Mesothelial cell of epicardium (in vitro differentiated cells): ENCODE measurements around the gene TMEM72. TPM values are rescaled to one million over a fixed set of nuclear protein-coding genes. Genes with fewer than 3 reads are reported as not detected.

Experiments
- DNase-seq, 2 experiments: peaks; one replicate each; pipeline ENCODE4 v3.0.0; 2021; ENCODE audit warnings: low spot score in 2 of 2; ENCODE audit not compliant: unreplicated experiment in 2 of 2
- H3K27ac Mint-ChIP-seq: 2 replicates; pipeline ENCODE4 v1.8.0; 2021; ENCODE audit warnings: mixed read lengths
- H3K27me3 Mint-ChIP-seq: 2 replicates; pipeline ENCODE4 v1.8.0; 2021; ENCODE audit warnings: low read depth, mixed read lengths
- H3K36me3 Mint-ChIP-seq: 2 replicates; pipeline ENCODE4 v1.8.0; 2021; ENCODE audit warnings: mixed read lengths
- H3K4me1 Mint-ChIP-seq: 2 replicates; pipeline ENCODE4 v1.8.0; 2021; ENCODE audit warnings: mixed read lengths
- H3K4me3 Mint-ChIP-seq: 2 replicates; pipeline ENCODE4 v1.8.0; 2021; ENCODE audit warnings: mild to moderate bottlenecking, moderate library complexity, mixed read lengths
- H3K9me3 Mint-ChIP-seq: 2 replicates; pipeline ENCODE4 v1.8.0; 2021; ENCODE audit warnings: mixed read lengths
- total RNA-seq: library from RNA; stranded (reverse); gene quantifications from 3 replicates; pipeline ENCODE4 v1.2.1, GENCODE V29; 2021
- TF ChIP-seq, protein P1 (sequence below): fragments of 200-600 bp; sonication (generic); IDR thresholded peaks from one replicate; pipeline ENCODE4 v1.5.0; 2021; ENCODE audit warnings: antibody characterized with exemption; ENCODE audit not compliant: unreplicated experiment

TMEM72 gene
- total RNA-seq, 1 donor from 2014 or later, result 0.67 TPM

DNA sequence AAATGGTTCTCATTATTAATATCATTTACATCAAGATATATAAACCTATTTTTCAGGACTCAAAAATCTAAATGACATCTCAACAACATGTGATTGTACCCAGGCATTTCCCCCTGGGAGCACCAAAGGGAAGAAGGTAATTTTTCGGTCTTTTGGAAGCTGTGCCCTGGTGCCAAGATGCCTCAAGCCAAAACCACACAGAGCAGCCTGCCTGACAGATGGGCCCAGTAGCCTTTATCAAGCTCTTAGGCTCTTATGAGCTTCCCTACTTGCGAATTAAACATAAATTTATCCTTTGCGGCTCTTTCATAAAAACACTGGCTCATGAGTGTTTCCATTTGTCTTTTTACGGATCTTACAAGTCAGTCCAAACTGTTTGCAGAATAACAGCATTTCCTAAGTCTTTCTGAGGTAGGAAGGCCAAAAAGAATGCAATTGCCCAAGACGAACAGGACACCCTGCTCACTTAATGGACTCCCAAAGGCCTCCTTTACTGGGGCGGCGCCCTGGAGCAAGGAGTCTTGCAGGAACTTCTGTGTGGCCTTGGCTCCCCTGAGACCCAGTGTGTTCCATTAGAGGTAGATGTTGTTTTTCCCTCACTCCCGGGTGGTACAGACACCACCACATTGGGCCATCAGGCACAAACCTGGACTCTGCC is 44.4 kb downstream of the TMEM72 start:
- Mint-ChIP-seq H3K4me1 (peaks cover 46% of the 10 kb centered on the region), H3K9me3 (no peaks in the 10 kb centered on the region), H3K27ac (no peak overlapping the region), H3K27me3 (no peaks in the 10 kb centered on the region), H3K4me3 (no peak overlapping the region), H3K36me3 (peaks cover 16% of the 10 kb centered on the region)
- no peak for DNase-seq
- TF ChIP-seq, protein P1, sequence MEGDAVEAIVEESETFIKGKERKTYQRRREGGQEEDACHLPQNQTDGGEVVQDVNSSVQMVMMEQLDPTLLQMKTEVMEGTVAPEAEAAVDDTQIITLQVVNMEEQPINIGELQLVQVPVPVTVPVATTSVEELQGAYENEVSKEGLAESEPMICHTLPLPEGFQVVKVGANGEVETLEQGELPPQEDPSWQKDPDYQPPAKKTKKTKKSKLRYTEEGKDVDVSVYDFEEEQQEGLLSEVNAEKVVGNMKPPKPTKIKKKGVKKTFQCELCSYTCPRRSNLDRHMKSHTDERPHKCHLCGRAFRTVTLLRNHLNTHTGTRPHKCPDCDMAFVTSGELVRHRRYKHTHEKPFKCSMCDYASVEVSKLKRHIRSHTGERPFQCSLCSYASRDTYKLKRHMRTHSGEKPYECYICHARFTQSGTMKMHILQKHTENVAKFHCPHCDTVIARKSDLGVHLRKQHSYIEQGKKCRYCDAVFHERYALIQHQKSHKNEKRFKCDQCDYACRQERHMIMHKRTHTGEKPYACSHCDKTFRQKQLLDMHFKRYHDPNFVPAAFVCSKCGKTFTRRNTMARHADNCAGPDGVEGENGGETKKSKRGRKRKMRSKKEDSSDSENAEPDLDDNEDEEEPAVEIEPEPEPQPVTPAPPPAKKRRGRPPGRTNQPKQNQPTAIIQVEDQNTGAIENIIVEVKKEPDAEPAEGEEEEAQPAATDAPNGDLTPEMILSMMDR, result no peak

DNA sequence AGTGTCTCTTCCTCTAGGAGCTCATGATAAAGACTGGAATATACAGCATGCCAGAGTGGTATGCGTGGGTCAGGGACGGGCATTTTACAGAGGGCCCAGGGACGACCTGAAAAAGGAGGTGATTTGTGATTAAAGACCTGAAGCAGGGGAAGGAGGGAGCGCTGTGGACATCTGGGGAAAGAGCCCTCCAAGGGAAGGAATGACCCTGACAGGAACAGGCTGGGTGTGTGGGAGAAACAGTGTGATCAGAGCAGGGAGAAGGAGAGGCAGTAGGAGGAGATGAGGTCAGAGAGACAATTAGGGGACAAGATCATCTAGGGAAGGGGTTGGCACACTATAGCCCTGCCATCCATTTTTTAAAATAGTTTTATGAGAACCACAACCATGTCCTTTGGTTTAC is 45.1 kb downstream of the TMEM72 start:
- Mint-ChIP-seq H3K4me1 (peaks cover 53% of the 10 kb centered on the region), H3K4me3 (no peak overlapping the region), H3K36me3 (peaks cover 15% of the 10 kb centered on the region), H3K9me3 (no peaks in the 10 kb centered on the region), H3K27ac (no peak overlapping the region), H3K27me3 (no peaks in the 10 kb centered on the region)
- TF ChIP-seq, protein P1, result no peak
- DNase-seq, result no peak

DNA sequence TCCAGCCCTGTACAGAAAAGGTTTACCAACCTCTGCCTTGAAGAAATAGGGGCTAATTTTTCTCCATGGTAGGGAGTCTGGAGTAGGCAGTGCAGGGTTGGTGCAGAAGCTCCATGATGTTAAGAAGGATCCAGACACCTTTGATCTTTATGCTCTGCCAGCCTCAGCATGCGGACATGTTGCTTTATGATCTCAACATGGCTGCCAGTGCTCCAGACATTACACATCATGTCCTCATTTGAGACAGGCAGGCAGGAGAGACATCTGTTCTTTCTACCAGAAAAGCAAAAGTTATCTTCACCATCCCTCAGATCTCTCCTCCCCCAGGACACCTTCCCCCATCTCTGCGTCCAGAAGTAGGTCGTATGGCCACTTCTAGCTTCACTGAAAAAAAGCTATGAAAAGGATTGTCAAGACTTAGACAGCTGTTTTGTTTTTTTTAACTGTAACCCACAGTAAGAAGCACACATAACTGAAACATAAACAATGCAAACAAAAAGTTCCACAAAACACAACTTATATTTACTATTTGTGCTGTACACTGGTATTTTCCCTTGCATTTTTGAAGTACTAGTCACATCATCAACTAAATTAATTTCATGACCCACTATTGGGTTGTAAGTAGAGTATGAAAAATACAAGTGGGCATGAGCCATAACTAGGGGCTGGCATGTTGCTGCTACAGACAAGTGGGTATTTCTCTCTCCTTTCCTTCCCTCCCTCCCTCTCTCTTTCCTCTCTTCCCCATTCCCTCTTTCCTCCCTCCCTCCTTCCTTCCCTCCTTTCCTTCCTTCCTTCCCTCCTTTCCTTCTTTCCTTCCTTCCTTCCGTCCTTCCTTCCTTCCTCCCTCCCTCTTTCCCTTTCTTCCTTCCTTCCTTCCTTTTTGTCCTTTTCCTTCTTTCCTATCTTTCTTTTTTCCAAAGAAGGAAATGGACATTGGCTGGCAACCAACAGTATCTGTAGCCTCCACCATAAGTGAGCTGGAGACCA is 45.9 kb downstream of the TMEM72 start:
- no peaks in the 10 kb centered on the region for H3K27me3 Mint-ChIP-seq

DNA sequence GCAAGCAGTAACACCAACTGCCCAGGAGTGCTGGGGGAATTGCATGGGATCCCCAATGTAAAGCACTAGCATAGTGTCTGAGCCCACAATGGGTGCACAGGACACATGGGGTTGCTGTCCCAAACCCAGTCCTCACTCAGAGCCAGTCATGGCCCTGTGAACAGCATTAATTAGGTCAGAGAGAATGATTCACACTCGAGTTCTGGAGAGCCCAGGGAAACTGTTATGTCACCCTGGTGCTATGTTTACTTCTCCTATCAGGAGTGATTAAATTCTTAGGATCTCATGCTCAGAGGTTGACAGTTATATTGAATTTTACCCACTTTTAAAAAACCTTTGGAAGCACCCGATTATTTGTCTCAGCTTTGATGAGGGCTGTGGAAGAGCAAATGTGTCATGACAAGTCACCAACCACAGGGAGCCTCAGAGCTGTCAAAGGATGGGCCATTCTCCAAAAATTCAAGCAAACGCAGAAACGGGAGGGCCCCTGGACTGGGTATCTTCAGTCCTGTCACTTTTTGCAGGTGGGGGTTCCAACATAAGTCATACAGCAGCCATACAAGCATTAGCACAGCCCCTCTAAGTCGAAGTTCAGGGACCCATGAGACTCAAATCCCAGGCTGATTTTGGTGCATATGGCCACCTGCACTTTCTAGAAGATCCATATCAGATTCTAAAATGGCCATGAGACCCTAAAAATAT is 47.2 kb downstream of the TMEM72 start:
- no peak for DNase-seq
- H3K4me3 Mint-ChIP-seq, result peak overlapping the region; percentile 82
- peaks cover 14% of the 10 kb centered on the region for H3K36me3 Mint-ChIP-seq
- H3K27ac Mint-ChIP-seq, result peak overlapping the region; percentile 71
- H3K27me3 Mint-ChIP-seq, result no peaks in the 10 kb centered on the region
- H3K4me1 Mint-ChIP-seq, result peaks cover 37% of the 10 kb centered on the region
- TF ChIP-seq, protein P1, result no peak
- H3K9me3 Mint-ChIP-seq, result no peaks in the 10 kb centered on the region

More for the DNA sequence above, 45.9 kb downstream of the TMEM72 start:
- Mint-ChIP-seq H3K27ac (no peak overlapping the region), H3K4me3 (no peak overlapping the region), H3K36me3 (peaks cover 14% of the 10 kb centered on the region), H3K9me3 (no peaks in the 10 kb centered on the region), H3K4me1 (peaks cover 49% of the 10 kb centered on the region)
- TF ChIP-seq, protein P1, result no peak
- DNase-seq, result no peak

DNA sequence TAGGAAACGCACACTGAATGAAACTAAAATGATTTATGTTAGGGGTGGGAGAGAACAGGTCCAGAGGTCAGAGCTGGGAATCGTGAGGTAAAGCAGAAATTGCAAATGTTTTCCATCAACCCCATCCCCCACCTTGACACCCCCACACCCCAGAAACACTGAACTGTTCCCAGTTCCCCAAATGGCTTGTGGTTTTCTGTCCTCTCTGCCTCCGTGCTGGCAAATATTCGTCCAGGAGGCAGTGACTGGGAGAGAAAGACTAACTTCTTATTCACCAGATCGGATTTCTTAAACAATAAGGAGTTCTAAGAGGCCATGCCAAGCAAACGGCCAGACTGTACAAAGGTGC is 47.7 kb downstream of the TMEM72 start:
- Mint-ChIP-seq H3K4me1 (peaks cover 38% of the 10 kb centered on the region), H3K27me3 (no peaks in the 10 kb centered on the region)

More for the DNA sequence above, 47.7 kb downstream of the TMEM72 start:
- DNase-seq, result no peak
- Mint-ChIP-seq H3K4me3 (peak overlapping the region; percentile 82), H3K36me3 (peaks cover 14% of the 10 kb centered on the region), H3K9me3 (no peaks in the 10 kb centered on the region), H3K27ac (peak overlapping the region; percentile 62)
- TF ChIP-seq, protein P1, result no peak
